Endothelial cell of umbilical vein (primary cell): ENCODE data around the gene JUND. TPM values are rescaled to one million over a fixed set of nuclear protein-coding genes. Genes with fewer than 3 reads are reported as not detected.

Experiments used
- BruUV-seq: library from RNA; stranded (reverse); fragments of 400-500 nt; replicated peaks from 2 replicates; lab custom pipeline; 2021; lab: Mats Ljungman, UMichigan
- CTCF ChIA-PET: fragments of 300-600, 350-600 bp; sonication (Branson Sonifier 250); formaldehyde crosslinking; loops from one replicate; lab custom pipeline; 2021; ENCODE audit warnings: antibody characterized with exemption, inconsistent platforms; lab: Charles Lee
- POLR2A ChIA-PET: fragments of 300-600, 350-600 bp; sonication (Branson Sonifier 250); formaldehyde crosslinking; loops from one replicate; lab custom pipeline; 2021; ENCODE audit warnings: antibody characterized with exemption, inconsistent platforms; lab: Charles Lee
- DNase-seq: peaks from one replicate; pipeline ENCODE4 v3.0.0-alpha.2; 2011; ENCODE audit warnings: low read depth, low spot score
- FAIRE-seq: peaks from 2 replicates; lab custom pipeline; 2011; peaks lifted over from hg19 to GRCh38; lab: Jason Lieb, UNC
- H2AFZ ChIP-seq: 2 replicates; pipeline ENCODE4 v1.6.0; 2012; ENCODE audit warnings: low read depth, low read length, control low read depth, inconsistent platforms
- H3K27ac ChIP-seq: 2 replicates; pipeline ENCODE4 v1.5.1; 2011; ENCODE audit warnings: low read depth, mild to moderate bottlenecking, control low read depth, low read length, moderate library complexity; ENCODE audit not compliant: insufficient read depth
- H3K27me3 ChIP-seq, 2 experiments: 2 replicates each; pipeline versions ENCODE4 v1.6.0 to v1.6.1; 2011; ENCODE audit warnings: low read length in 2 of 2, mixed read lengths in 1 of 2; ENCODE audit not compliant: control insufficient read depth in 2 of 2, insufficient read depth in 2 of 2
- H3K36me3 ChIP-seq, 2 experiments: 2 replicates in 1 of 2; 3 replicates in 1 of 2; pipeline ENCODE4 v1.5.1; 2011; ENCODE audit warnings: low read length in 2 of 2, mild to moderate bottlenecking in 1 of 2, moderate library complexity in 1 of 2; ENCODE audit not compliant: control insufficient read depth in 2 of 2, insufficient read depth in 2 of 2; ENCODE audit errors: extremely low read depth in 1 of 2
- H3K4me1 ChIP-seq: 3 replicates; pipeline ENCODE4 v1.5.1; 2011; ENCODE audit warnings: mild to moderate bottlenecking, low read length; ENCODE audit not compliant: control insufficient read depth, insufficient read depth; ENCODE audit errors: extremely low read depth
- H3K4me2 ChIP-seq: 2 replicates; pipeline ENCODE4 v1.6.1; 2011; ENCODE audit warnings: low read length, control low read depth, mixed read lengths; ENCODE audit not compliant: insufficient read depth
- H3K4me3 ChIP-seq, 3 experiments: fragments of 200-600 bp in 1 of 3; sonication (generic), shearing (Covaris generic) in 1 of 3; replicated peaks in 1 of 3; 2 replicates each; pipeline ENCODE4 v1.5.1; 2011 to 2016; ENCODE audit warnings: control low read depth in 3 of 3, low read length in 3 of 3, mild to moderate bottlenecking in 2 of 3, inconsistent platforms in 1 of 3, low read depth in 1 of 3, moderate library complexity in 1 of 3; ENCODE audit not compliant: insufficient read depth in 1 of 3
- H3K79me2 ChIP-seq: 2 replicates; pipeline ENCODE4 v1.6.0; 2012; ENCODE audit warnings: low read length, inconsistent platforms; ENCODE audit not compliant: control insufficient read depth, insufficient read depth
- H3K9ac ChIP-seq: replicated peaks from 2 replicates; pipeline ENCODE3; 2011; ENCODE audit warnings: low read length, control low read depth; ENCODE audit not compliant: insufficient read depth; ENCODE audit errors: extremely low read depth
- H3K9me1 ChIP-seq: replicated peaks from 3 replicates; pipeline ENCODE4 v1.6.0; 2011; ENCODE audit warnings: mild to moderate bottlenecking, low read length; ENCODE audit not compliant: control insufficient read depth, insufficient read depth; ENCODE audit errors: extremely low read depth
- H3K9me3 ChIP-seq: replicated peaks from 2 replicates; pipeline ENCODE4 v1.5.1; 2012; ENCODE audit warnings: low read length, inconsistent platforms; ENCODE audit not compliant: control insufficient read depth, insufficient read depth
- H4K20me1 ChIP-seq: replicated peaks from 2 replicates; pipeline ENCODE3; 2011; ENCODE audit warnings: mild to moderate bottlenecking, low read length; ENCODE audit not compliant: control insufficient read depth, insufficient read depth; ENCODE audit errors: extremely low read depth
- CTCF ChIP-seq, 2 donors: IDR thresholded peaks; 1 replicate in 1 of 2; 2 replicates in 1 of 2; pipeline ENCODE4 v1.5.1; 2011; ENCODE audit warnings: low read length in 2 of 2, mild to moderate bottlenecking in 2 of 2, moderate library complexity in 2 of 2, control low read depth in 1 of 2, inconsistent platforms in 1 of 2, low read depth in 1 of 2; ENCODE audit not compliant: insufficient read depth in 1 of 2; ENCODE audit errors: extremely low read depth in 1 of 2
- FOS ChIP-seq: IDR thresholded peaks from 2 replicates; pipeline ENCODE4 v1.6.1; 2011; ENCODE audit warnings: mild to moderate bottlenecking, low read length, moderate library complexity, borderline replicate concordance; ENCODE audit not compliant: insufficient read depth
- GATA2 ChIP-seq: IDR thresholded peaks from 2 replicates; pipeline ENCODE4 v1.7.0; 2011; ENCODE audit warnings: low read depth, mild to moderate bottlenecking, moderate library complexity, mixed read lengths, low read length; ENCODE audit not compliant: insufficient read length, insufficient read depth
- POLR2A ChIP-seq: IDR thresholded peaks from 2 replicates; pipeline ENCODE4 v1.6.1; 2012; ENCODE audit warnings: low read depth, mild to moderate bottlenecking, control low read depth, low read length
- POLR2AphosphoS5 ChIP-seq: IDR thresholded peaks from 2 replicates; pipeline ENCODE4 v1.6.1; 2012; ENCODE audit warnings: low read depth, mild to moderate bottlenecking, control low read depth, low read length, moderate library complexity; ENCODE audit not compliant: insufficient read depth
- dilution Hi-C: fragments of 300-500 bp; cut with MboI; formaldehyde crosslinking; loops from one replicate; pipeline ENCODE4 v1.15.0; 2019; ENCODE audit warnings: low sequenced_read_pairs; ENCODE audit not compliant: extremely low pct_ligation_motif_present
- intact Hi-C: fragments of 100-400 bp; cut with micrococcal nuclease; formaldehyde crosslinking; loops from one replicate; pipeline ENCODE4 v1.10.0; 2022
- polyA plus RNA-seq, 4 experiments: library from polyadenylated mRNA; depleted of rRNA in 3 of 4; stranded (reverse) in 3 of 4; unstranded in 1 of 4; fragments of >200 nt; gene quantifications; 2 replicates each; pipeline versions ENCODE4 v1.2.1 to v1.2.3, GENCODE V29; 2011 to 2012; ENCODE audit warnings: missing spikeins in 1 of 4
- total RNA-seq: library from RNA; stranded (reverse); gene quantifications from 2 replicates; pipeline ENCODE4 v1.2.3, GENCODE V29; 2021

JUND gene
- total and polyA plus RNA-seq, 2 donors (not counting 3 experiments of a cell fraction or from before 2014, with no cell fraction given) = 91.4 to 130 TPM

- ChIA-PET CTCF (interaction anchor here (1.0 to 2.1 kb wide), 13 partner anchors 11 to 192 kb away, joined by 3 to 39 read pairs (median 7); partner anchors contain the start of genes GDF15, JUND and LSM4), POLR2A (interaction anchor here (0.5 to 5.3 kb wide), 9 partner anchors 12 to 81 kb away, joined by 3 to 73 read pairs (median 4); partner anchors contain the start of genes GDF15, JUND and LSM4)
- peaks cover 0 to 7% of the 10 kb centered on the region in 2 experiments for H3K36me3 ChIP-seq
- peak overlapping the region; percentile 90 for H3K9ac ChIP-seq
- H3K9me3 ChIP-seq = no peaks in the 10 kb centered on the region
- intact Hi-C loops (loop anchor here (1.0 kb wide), 3 partner anchors 12 to 22 kb away; no protein-coding TSS in a partner anchor), dilution Hi-C loops (no loop called here)
- no peaks in the 10 kb centered on the region for H3K79me2 ChIP-seq
- FAIRE-seq (peak; percentile 95), DNase-seq (peak; percentile 83)
- no peak for TF ChIP-seq GATA2
- peak; percentile 78 for TF ChIP-seq FOS
- TF ChIP-seq POLR2A = peak; percentile 69
- peak; percentile 64 for TF ChIP-seq POLR2AphosphoS5
- TF ChIP-seq CTCF (IDR thresholded peaks at IDR 0.05; ENCODE audit: extremely low read depth in 1 of 2, insufficient read depth in 1 of 2, low read depth in 1 of 2, low read length in 2 of 2) = no peak
- H3K27ac ChIP-seq = peak overlapping the region; percentile 98
- BruUV-seq = TSS peak; percentile 85
- H3K9me1 ChIP-seq = no peaks in the 10 kb centered on the region
- H4K20me1 ChIP-seq = no peaks in the 10 kb centered on the region
- peak overlapping the region; percentile 46 for H2AFZ ChIP-seq
- H3K4me2 ChIP-seq = peak overlapping the region; percentile 74
- H3K27me3 ChIP-seq = no peaks in the 10 kb centered on the region
- H3K4me1 ChIP-seq = peaks cover 21% of the 10 kb centered on the region
- peak overlapping the region in 2 of 3 experiments; percentile 8 to 35 for H3K4me3 ChIP-seq
Observed at GRCh38 chr19:18304458-18305310, 23.3 kb upstream of the JUND start.
